GM15510 (cell line): ENCODE measurements around the gene DCBLD1.

Source experiments
- POLR2A ChIP-seq: IDR thresholded peaks from 3 replicates; pipeline ENCODE4 v1.6.1; 2011; ENCODE audit warnings: borderline replicate concordance; ENCODE audit not compliant: insufficient read length; ENCODE audit errors: extremely low read depth

DCBLD1 gene

DNA sequence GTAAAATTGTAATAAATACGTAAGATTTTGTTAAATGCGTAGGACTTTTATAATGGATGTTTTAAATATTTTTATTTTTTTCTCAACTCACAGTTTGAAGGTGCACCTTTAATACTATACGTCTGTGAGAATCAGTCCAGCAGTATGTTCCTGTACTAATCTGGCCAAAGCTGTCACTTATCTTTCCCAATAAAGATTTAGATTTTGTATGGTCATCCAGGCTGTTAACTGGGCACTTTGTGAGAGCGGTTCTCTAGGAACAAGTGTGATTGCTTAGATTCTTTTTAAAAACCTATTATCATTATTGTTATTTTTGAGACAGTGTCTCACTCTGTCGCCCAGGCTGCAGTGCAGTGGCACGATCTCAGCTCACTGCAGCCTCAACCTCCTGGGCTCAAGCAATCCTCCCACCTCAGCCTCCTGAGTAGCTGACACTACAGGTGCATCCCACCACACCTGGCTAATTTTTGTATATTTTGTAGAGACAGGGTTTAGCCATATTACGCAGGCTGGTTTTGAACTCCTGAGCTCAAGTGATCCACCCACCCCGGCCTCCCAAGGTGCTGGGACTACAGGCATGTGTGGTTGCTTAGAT, 1.7 kb downstream of the DCBLD1 start:
- TF ChIP-seq POLR2A = no peak

- TF ChIP-seq POLR2A = no peak
Measured at GRCh38 chr6:117485433-117485832, 3.0 kb downstream of the DCBLD1 start.

DNA sequence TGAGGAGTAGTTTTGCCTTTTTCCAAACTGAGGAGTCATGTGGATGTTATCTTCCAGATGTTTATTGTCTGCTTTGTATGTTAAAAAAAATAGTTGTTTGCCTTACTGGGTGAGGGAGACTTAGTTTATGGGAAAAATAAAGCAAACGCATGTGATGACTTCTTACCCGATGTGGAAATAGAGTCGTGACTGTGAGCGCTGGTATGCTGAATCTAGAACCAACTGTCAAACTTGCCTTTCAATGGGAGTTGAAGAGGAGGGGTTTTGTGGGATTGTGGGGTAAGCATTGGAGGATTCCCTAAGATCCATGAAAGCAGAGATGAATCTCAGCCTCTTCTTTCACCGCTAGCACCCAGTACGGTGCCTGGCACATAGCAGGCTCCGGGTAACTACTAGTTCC, 5.3 kb downstream of the DCBLD1 start:
- no peak for TF ChIP-seq POLR2A

- TF ChIP-seq POLR2A = no peak
Measured at GRCh38 chr6:117489003-117489402, 6.5 kb downstream of the DCBLD1 start.

DNA sequence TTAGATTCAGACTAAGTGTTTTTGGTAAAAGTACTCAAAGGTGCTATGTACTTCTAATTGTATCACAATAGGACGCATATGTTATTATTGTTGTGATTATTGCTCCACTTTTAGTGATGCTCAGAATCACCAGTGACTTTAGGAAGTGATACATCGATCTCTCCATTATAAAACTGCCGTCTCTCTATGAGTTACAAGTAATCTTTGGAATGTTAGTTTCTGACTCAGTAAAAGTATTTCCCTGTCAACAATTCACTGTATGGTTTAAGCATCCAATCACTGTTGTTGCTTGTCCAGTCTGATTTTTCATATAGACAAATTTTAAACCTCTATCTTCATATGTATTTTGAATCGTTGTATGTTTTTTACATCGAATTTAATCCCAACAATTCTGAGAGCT, 9.4 kb downstream of the DCBLD1 start:
- no peak for TF ChIP-seq POLR2A

- TF ChIP-seq POLR2A = no peak
Measured at GRCh38 chr6:117493470-117493869, 11.0 kb downstream of the DCBLD1 start.

DNA sequence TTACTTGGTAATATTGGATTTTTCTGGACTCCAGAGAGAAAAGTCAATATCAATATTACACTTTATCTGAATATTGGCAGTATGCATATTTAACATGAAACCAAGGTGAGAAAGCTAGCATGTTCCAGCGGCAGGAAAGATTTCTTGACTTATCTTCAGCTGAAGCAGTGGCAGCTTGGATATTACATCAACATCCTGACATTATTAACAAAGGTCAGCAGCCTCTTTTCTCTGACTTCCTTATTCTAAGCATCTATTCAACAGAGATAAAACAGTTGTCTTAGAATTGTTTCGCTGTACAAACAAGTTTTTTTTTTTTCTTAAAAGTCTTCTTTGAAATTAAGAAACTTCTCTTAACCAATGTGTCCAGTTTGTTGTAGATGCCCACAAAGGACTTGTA, 11.8 kb downstream of the DCBLD1 start:
- TF ChIP-seq POLR2A = no peak

- no peak for TF ChIP-seq POLR2A
Measured at GRCh38 chr6:117494694-117495318, 12.3 kb downstream of the DCBLD1 start.

- TF ChIP-seq POLR2A = no peak
Measured at GRCh38 chr6:117495425-117495824, 13.0 kb downstream of the DCBLD1 start.

DNA sequence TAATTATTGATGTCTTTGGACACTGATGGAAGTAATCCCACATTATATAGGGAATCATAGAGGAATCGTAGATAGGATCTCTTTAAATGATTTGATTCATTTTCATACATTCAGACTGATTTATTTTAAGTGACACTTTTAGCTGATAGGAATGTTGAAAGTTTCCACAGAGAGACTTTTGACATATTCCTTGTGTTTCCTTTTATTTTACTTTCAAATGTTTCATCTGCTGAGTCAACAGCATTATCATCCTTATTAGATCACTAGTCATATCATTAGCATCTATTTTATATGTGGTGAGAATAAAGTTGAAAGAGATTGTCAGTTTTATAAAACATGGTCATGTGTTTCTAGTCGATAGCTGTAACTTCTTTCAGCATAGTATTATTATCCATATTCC, 13.4 kb downstream of the DCBLD1 start:
- TF ChIP-seq POLR2A = no peak

- no peak for TF ChIP-seq POLR2A
Measured at GRCh38 chr6:117496383-117496990, 14.0 kb downstream of the DCBLD1 start.

DNA sequence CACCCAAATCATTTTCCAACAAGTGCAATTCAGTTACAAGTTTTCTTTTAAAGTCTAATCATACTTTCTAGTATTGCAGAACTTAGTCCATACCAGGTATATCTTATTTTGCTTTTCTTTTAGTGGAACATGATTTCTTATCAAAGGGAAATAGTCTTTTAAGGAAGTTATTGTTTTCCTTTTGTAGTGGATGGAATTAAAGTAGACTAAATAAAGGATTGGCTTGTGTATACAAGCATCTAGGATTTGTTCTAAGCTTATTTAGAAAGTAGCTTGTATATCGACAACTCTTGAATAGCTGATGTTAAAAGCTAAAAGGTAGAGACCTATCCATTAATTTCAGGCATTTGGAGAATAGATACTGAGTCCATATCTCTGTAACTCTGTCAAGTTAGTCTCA, 14.8 kb downstream of the DCBLD1 start:
- no peak for TF ChIP-seq POLR2A

DNA sequence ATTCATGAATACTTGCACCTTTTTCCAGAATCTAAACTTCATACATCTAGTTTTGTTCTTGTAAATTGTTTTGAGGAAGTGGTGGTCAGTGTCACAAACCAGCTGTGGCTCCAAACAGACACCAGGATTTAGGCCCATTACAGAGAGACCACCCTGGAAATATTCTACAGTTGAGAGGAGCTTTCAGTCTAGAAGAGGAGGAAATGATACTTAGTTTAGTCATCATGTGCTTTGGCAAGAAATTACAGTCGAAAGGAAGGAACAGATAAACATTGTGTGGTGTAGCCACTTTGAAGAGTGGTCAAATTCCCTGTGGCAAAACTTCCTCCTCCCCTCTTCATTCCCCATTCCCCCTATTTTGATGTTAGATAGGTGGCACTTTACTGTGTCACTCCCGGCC, 15.7 kb downstream of the DCBLD1 start:
- no peak for TF ChIP-seq POLR2A

DNA sequence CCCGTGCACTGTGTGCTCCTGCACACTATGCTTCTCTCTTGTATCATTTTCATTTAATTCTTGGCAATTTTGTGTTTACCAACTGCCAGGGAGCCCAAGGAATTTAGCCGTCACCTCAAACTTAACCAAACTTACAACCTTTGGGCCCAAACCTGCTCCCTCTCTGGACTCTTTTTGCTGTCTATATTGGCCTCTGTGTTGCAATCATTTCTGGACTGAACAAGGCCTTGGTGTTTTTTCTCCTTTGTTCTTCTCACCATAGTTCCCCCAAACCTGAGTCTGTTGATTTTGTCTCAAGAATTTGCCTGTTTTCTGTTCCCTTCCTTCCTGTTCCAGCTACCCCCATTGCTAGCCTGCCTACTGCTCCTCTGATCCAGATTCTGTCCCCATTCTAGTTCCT, 19.2 kb downstream of the DCBLD1 start:
- TF ChIP-seq POLR2A = no peak

DNA sequence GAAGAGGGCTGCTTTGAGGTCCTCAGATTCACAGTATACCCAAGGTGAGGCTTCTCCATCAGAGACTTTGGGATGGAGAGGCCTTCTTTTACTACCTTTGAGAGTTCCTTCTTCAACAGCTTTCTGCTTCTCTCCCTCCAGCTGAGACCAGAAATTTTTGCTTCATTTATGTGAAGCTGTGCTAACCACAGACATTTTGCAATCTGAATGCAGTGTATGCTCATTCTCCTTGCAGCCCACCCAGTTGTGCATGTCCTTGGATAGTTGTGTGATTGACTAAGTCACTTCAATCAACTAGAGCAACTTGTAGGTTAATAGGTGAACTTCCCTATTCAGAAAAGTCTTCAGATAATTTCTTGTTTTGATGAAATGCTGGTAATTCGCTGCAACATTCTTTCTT, 20.1 kb downstream of the DCBLD1 start:
- no peak for TF ChIP-seq POLR2A

- no peak for TF ChIP-seq POLR2A
Measured at GRCh38 chr6:117503211-117503610, 20.7 kb downstream of the DCBLD1 start.
